Astrocyte of the cerebellum (primary cell): Measurements from ENCODE around the gene ALOX12B.

Experiments used
- DNase-seq: peaks from one replicate; pipeline ENCODE4 v3.0.0-alpha.2; 2011; ENCODE audit warnings: low read depth
- H3K4me3 ChIP-seq: 2 replicates; pipeline ENCODE4 v1.5.1; 2011; ENCODE audit warnings: mild to moderate bottlenecking, low read depth, low read length, moderate library complexity
- CTCF ChIP-seq: IDR thresholded peaks from 2 replicates; pipeline ENCODE4 v1.5.1; 2012; ENCODE audit warnings: low read length, low read depth, moderate library complexity, mild to moderate bottlenecking; ENCODE audit errors: missing control alignments
- in situ Hi-C: cut with HindIII; loops from 2 replicates; pipeline ENCODE4 v1.10.0; 2017; ENCODE audit warnings: low sequenced_read_pairs

The ALOX12B gene

GRCh38 chr17:8101721-8102120, 14.2 kb upstream of the ALOX12B start:
- in situ Hi-C loops = loop anchor here (25.0 kb wide), 1 partner anchor 211 kb away; the partner anchor contains the start of gene ARHGEF15
- no peak for TF ChIP-seq CTCF
- H3K4me3 ChIP-seq = no peak overlapping the region
- no peak for DNase-seq

- H3K4me3 ChIP-seq = no peak overlapping the region
- no peak for DNase-seq
- in situ Hi-C loops = loop anchor here (25.0 kb wide), 1 partner anchor 212 kb away; the partner anchor contains the start of gene ARHGEF15
- no peak for TF ChIP-seq CTCF
Observed at GRCh38 chr17:8100763-8101162, 13.2 kb upstream of the ALOX12B start.

- H3K4me3 ChIP-seq = no peak overlapping the region
- DNase-seq = no peak
- TF ChIP-seq CTCF = no peak
- in situ Hi-C loops = loop anchor here (25.0 kb wide), 1 partner anchor 212 kb away; the partner anchor contains the start of gene ARHGEF15
Observed at GRCh38 chr17:8100111-8100510, 12.6 kb upstream of the ALOX12B start.

- no peak overlapping the region for H3K4me3 ChIP-seq
- DNase-seq = no peak
- in situ Hi-C loops = no loop called here
- no peak for TF ChIP-seq CTCF
Observed at GRCh38 chr17:8096541-8096940, 9.0 kb upstream of the ALOX12B start.

GRCh38 chr17:8095361-8095760, 7.8 kb upstream of the ALOX12B start:
- DNase-seq = no peak
- in situ Hi-C loops = no loop called here
- TF ChIP-seq CTCF = no peak
- H3K4me3 ChIP-seq = no peak overlapping the region

- no peak overlapping the region for H3K4me3 ChIP-seq
- no peak for TF ChIP-seq CTCF
- in situ Hi-C loops = no loop called here
- no peak for DNase-seq
Observed at GRCh38 chr17:8091033-8091687, 3.6 kb upstream of the ALOX12B start.

- no peak overlapping the region for H3K4me3 ChIP-seq
- no peak for TF ChIP-seq CTCF
- no peak for DNase-seq
- in situ Hi-C loops = no loop called here
Observed at GRCh38 chr17:8089728-8090127, 2.2 kb upstream of the ALOX12B start.
